Lower lobe of right lung (tissue), 2 donors: ENCODE results near the gene CD81. TPM values are rescaled to one million over a fixed set of nuclear protein-coding genes. Genes with fewer than 3 reads are reported as not detected.

Experiments used
- ATAC-seq, 2 donors: fragments of 200-7000 bp; cut with Tn5 transposase; one replicate each; pipeline ENCODE4 v1.9.1; 2020 to 2022; ENCODE audit warnings: mild to moderate bottlenecking in 2 of 2, moderate library complexity in 2 of 2
- DNase-seq: peaks from one replicate; pipeline ENCODE4 v3.0.0-alpha.2; 2020
- H3K27ac ChIP-seq: fragments of 200-600 bp; one replicate; pipeline ENCODE4 v1.8.0; 2022
- H3K27me3 ChIP-seq: fragments of 200-600 bp; one replicate; pipeline ENCODE4 v1.8.0; 2022; ENCODE audit warnings: low read depth
- H3K36me3 ChIP-seq: fragments of 200-600 bp; one replicate; pipeline ENCODE4 v1.8.0; 2022; ENCODE audit warnings: mild to moderate bottlenecking
- H3K4me1 ChIP-seq: fragments of 200-600 bp; one replicate; pipeline ENCODE4 v1.8.0; 2022
- H3K4me3 ChIP-seq: fragments of 200-600 bp; one replicate; pipeline ENCODE4 v1.8.0; 2022; ENCODE audit warnings: mild to moderate bottlenecking
- H3K9me3 ChIP-seq: fragments of 200-600 bp; one replicate; pipeline ENCODE4 v1.8.0; 2022
- CTCF ChIP-seq: fragments of 200-600 bp; IDR thresholded peaks from one replicate; pipeline ENCODE4 v1.8.0; 2022; ENCODE audit warnings: antibody characterized with exemption, mild to moderate bottlenecking
- intact Hi-C: fragments of 100-400 bp; cut with DNase I; formaldehyde crosslinking; loops from one replicate; pipeline ENCODE4 v1.11.0; 2022
- total RNA-seq: library from RNA; stranded (reverse); fragmentation: NEBNext Ultra II Directional; extraction: Animal tissue kit (Norgen Biotek cat#: 25700); gene quantifications from one replicate; pipeline ENCODE4 v1.2.1, GENCODE V29; 2021
- donor health status: DM: no; HTN: yes; CAD: no; lungs with severe emphysema.

The CD81 gene
- total RNA-seq, 1 donor from 2014 or later: 850 TPM

- Histone ChIP-seq H3K9me3 (no peaks in the 10 kb centered on the region), H3K36me3 (no peaks in the 10 kb centered on the region), H3K27me3 (peaks cover 4% of the 10 kb centered on the region), H3K27ac (peak overlapping the region; percentile 62), H3K4me1 (peaks cover 35% of the 10 kb centered on the region), H3K4me3 (peak overlapping the region; percentile 61)
- TF ChIP-seq CTCF: no peak
- intact Hi-C loops: loop anchor here (10.0 kb wide), 1 partner anchor 448 kb away; no protein-coding TSS in a partner anchor
- ATAC-seq (no peak), DNase-seq (peak; percentile 81)
Observed at GRCh38 chr11:2446590-2447252, 69.6 kb downstream of the CD81 start.

Other genes with a start within 250 kb of the CD81 start
- gene IGF2, start 237.9 kb upstream of the CD81 start, total RNA-seq: 33.9 TPM
- not detected for gene INS, start 216.1 kb upstream of the CD81 start, total RNA-seq
- not detected for gene TH, start 205.5 kb upstream of the CD81 start, total RNA-seq
- 1.7 TPM for gene ASCL2, start 106.7 kb upstream of the CD81 start, total RNA-seq
- gene C11orf21, start 75.4 kb upstream of the CD81 start, total RNA-seq: 12.1 TPM
- 12.5 TPM for gene TSPAN32, start 75.3 kb upstream of the CD81 start, total RNA-seq
- gene TSSC4, start 23.4 kb downstream of the CD81 start, total RNA-seq: 38.8 TPM
- not detected for gene TRPM5, start 67.2 kb downstream of the CD81 start, total RNA-seq
- gene KCNQ1, start 67.7 kb downstream of the CD81 start, total RNA-seq: 51.0 TPM